GM18858 (cell line): ENCODE data around the gene PON1.

ENCODE experiments used
- ATAC-seq: cut with Tn5 transposase; IDR thresholded peaks from one replicate; pipeline ENCODE4 v1.9.1; 2021; ENCODE audit not compliant: unreplicated experiment

Gene PON1

GRCh38 chr7:95317966-95318365 is 6.4 kb downstream of the PON1 start:
- ATAC-seq = no peak

GRCh38 chr7:95317546-95317945 is 6.8 kb downstream of the PON1 start:
- ATAC-seq = no peak

GRCh38 chr7:95316588-95316987 is 7.7 kb downstream of the PON1 start:
- ATAC-seq = peak; percentile 85

- no peak for ATAC-seq
These were observed 11.8 kb downstream of the PON1 start for GRCh38 chr7:95312561-95312960.

- no peak for ATAC-seq
These were observed 12.9 kb downstream of the PON1 start for GRCh38 chr7:95311389-95311788.

GRCh38 chr7:95309951-95310350 is 14.4 kb downstream of the PON1 start:
- no peak for ATAC-seq

GRCh38 chr7:95304990-95305389 is 19.3 kb downstream of the PON1 start:
- no peak for ATAC-seq

GRCh38 chr7:95303013-95303905 is 21.1 kb downstream of the PON1 start:
- no peak for ATAC-seq

GRCh38 chr7:95298091-95298490 is 26.2 kb downstream of the PON1 start:
- ATAC-seq = no peak

- ATAC-seq = no peak
These were observed 27.3 kb downstream of the PON1 start for GRCh38 chr7:95297041-95297440.

- no peak for ATAC-seq
These were observed 27.9 kb downstream of the PON1 start for GRCh38 chr7:95296456-95296855.

- ATAC-seq = no peak
These were observed 28.9 kb downstream of the PON1 start for GRCh38 chr7:95295397-95295796.

GRCh38 chr7:95290166-95290830 is 34.0 kb downstream of the PON1 start:
- no peak for ATAC-seq

GRCh38 chr7:95286096-95286495 is 38.2 kb downstream of the PON1 start:
- no peak for ATAC-seq

GRCh38 chr7:95279417-95279816 is 44.9 kb downstream of the PON1 start:
- ATAC-seq = no peak

GRCh38 chr7:95276114-95276513 is 48.2 kb downstream of the PON1 start:
- ATAC-seq = no peak

GRCh38 chr7:95269640-95270039 is 54.7 kb downstream of the PON1 start:
- ATAC-seq = no peak

- ATAC-seq = no peak
These were observed 56.6 kb downstream of the PON1 start for GRCh38 chr7:95267754-95268153.

- ATAC-seq = no peak
These were observed 58.7 kb downstream of the PON1 start for GRCh38 chr7:95265634-95266033.

- no peak for ATAC-seq
These were observed 59.9 kb downstream of the PON1 start for GRCh38 chr7:95264363-95264891.

GRCh38 chr7:95263785-95264362 is 60.5 kb downstream of the PON1 start:
- ATAC-seq = no peak

- no peak for ATAC-seq
These were observed 61.5 kb downstream of the PON1 start for GRCh38 chr7:95262875-95263274.
